Epithelial cell of proximal tubule (primary cell): ENCODE results near the gene SLC9A9. TPM values are rescaled to one million over a fixed set of nuclear protein-coding genes. Genes with fewer than 3 reads are reported as not detected.

Source experiments
- DNase-seq: peaks from one replicate; pipeline ENCODE4 v3.0.0-alpha.2; 2011; ENCODE audit warnings: low read depth
- H3K4me3 ChIP-seq: 2 replicates; pipeline ENCODE4 v1.5.1; 2011; ENCODE audit warnings: low read depth, mild to moderate bottlenecking, low read length
- CTCF ChIP-seq: conservative IDR thresholded peaks from 2 replicates; pipeline ENCODE4 v1.5.1; 2012; ENCODE audit warnings: low read depth, mild to moderate bottlenecking, low read length
- total RNA-seq: library from RNA; depleted of rRNA; stranded (reverse); fragments of >200 nt; gene quantifications from 2 replicates; pipeline ENCODE4 v1.2.3, GENCODE V29; 2015

The SLC9A9 gene
- total RNA-seq, 1 donor from 2014 or later = 0.17 TPM

DNA sequence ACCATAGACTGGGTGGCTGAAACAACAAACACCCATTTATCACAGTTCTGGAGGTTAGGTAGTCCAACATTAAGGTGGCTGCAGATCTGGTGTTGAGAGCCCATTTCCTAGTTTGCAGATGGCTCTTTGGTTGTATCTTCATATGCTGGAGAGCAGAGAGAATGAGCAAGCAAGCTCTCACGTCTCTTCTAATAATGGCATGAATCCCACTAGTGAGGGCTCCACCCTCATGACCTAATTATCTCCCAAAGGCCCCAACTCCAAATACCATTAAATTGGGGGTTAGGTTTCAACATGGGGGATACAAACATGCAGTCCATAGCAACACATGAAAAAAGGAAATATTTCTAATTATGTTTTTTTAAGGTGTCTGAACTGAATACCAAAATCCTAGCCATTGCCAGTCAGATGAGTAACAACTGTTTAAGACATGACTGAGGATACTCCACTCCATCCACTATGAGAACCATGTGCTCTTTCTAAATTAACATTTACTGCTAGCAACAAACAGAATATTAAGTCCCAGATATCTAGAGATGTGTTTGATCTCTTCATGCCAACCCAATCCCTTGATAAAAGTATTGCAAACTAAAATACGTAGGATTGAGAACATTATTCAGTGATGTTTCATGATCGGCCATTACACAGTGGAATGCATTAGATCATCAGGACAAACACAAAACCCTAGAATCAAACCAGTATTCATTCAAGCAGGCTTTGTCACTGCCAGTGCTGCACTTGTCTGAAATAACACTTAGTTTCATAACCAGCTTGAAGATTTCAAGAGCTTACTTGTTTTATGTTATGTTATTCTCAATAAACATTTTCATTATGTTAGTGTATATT, 340.3 kb downstream of the SLC9A9 start:
- peak; percentile 80 for DNase-seq
- TF ChIP-seq CTCF = no peak
- no peak overlapping the region for H3K4me3 ChIP-seq

DNA sequence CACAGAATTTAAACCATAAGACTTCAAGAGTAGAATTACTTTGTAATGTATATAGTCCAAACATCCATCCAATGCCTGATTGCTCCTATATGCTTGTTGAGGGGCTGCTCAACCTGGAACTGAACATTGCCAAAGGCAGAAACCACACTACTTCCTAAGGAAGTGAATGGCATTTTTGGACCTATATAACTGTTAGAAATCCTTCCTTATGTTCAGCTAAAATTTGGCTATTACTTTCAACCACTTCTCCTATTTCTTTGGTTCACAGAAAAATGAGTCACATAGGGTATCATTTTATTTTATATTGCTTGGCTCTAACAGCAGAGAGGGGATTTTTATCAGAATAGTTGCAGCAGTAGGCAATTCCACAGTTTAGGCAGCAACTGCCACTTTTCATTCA, 342.1 kb downstream of the SLC9A9 start:
- DNase-seq = no peak
- no peak for TF ChIP-seq CTCF
- no peak overlapping the region for H3K4me3 ChIP-seq

DNA sequence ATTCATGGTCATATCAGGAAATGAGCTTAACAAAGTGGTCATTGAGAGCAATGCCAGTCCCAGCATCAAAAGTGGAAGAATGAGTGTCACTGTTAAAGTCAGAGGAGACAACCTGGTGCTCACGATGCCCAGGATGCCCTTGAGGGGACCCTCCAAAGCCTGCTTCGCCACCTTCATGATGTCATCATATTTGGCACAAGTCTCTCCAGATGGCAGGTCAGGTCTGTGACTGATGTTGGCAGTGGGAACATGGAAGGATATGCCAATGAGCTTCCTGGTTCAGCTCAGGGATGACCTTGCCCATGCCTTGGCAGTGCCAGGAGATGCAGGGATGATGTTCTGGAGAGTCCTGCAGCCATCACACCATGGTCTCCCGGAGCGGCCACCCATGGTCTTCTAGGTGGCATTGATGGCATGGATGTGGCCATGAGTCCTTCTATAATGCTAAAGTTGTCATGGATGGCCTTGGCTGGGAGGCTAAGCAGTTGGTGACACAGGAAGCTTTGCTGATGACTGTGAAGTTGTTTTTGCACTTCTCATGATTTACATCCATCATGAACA, 344.9 kb downstream of the SLC9A9 start:
- no peak for DNase-seq
- no peak overlapping the region for H3K4me3 ChIP-seq
- TF ChIP-seq CTCF = no peak

DNA sequence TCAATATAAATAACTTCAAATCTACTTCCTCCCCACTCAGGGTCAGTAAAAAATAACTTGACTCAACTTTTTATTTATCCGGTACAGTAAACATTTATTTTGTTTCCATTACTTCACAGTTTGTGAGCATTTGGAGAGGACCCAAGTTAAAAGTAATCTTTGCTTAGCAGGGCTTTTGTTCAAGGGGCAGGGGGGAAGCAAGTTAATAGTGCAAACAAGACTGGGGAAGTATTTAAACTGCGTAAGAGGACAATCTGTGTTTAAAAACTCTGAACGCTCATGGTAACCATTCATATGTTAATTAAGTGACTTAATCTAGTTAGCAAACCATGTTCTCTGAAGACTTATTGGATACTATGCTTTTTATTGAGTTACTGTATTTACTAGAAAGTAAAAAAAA, 346.2 kb downstream of the SLC9A9 start:
- no peak for DNase-seq
- TF ChIP-seq CTCF = no peak

GRCh38 chr3:143497382-143497781, 350.9 kb downstream of the SLC9A9 start:
- no peak overlapping the region for H3K4me3 ChIP-seq
- no peak for DNase-seq
- no peak for TF ChIP-seq CTCF

More for the DNA sequence above, 346.2 kb downstream of the SLC9A9 start:
- no peak overlapping the region for H3K4me3 ChIP-seq

DNA sequence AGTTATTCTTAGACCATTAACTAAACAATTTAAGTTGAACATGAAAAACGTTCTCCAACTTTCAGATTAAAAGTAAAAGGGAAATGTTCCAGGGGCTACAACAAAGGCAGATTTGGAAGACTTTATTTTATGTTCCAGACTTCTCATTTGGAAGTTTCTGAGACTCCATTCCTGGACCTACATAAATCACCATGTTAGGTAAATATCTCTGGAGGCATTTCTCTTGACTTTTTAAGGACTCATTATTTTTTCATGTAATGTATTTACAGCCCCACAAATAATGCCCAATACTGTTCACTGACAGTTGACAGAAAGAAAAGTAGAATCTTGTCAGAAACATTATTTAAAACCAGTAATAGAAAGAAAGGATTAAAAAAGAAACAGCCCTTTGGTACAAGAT, 352.1 kb downstream of the SLC9A9 start:
- H3K4me3 ChIP-seq = no peak overlapping the region
- TF ChIP-seq CTCF = no peak
- no peak for DNase-seq
